Osteocyte (in vitro differentiated cells): ENCODE data around the gene GPR107. TPM values are rescaled to one million over a fixed set of nuclear protein-coding genes. Genes with fewer than 3 reads are reported as not detected.
A peak's percentile ranks its signal among the peaks of the same experiment; 100 is the strongest.

Source experiments
- DNase-seq: peaks from one replicate; pipeline ENCODE4 v3.0.0; 2021; ENCODE audit warnings: mixed read lengths; ENCODE audit not compliant: unreplicated experiment; ENCODE audit errors: extremely low spot score
- H3K27ac Mint-ChIP-seq: one replicate; pipeline ENCODE4 v1.8.0; 2021; ENCODE audit warnings: mild to moderate bottlenecking, mixed read lengths; ENCODE audit not compliant: unreplicated experiment
- H3K27me3 Mint-ChIP-seq: one replicate; pipeline ENCODE4 v1.8.0; 2021; ENCODE audit warnings: mixed read lengths; ENCODE audit not compliant: unreplicated experiment
- H3K36me3 Mint-ChIP-seq: one replicate; pipeline ENCODE4 v1.8.0; 2021; ENCODE audit warnings: mixed read lengths; ENCODE audit not compliant: unreplicated experiment
- H3K4me1 Mint-ChIP-seq: one replicate; pipeline ENCODE4 v1.8.0; 2021; ENCODE audit warnings: mixed read lengths; ENCODE audit not compliant: unreplicated experiment
- H3K4me3 Mint-ChIP-seq: one replicate; pipeline ENCODE4 v1.8.0; 2021; ENCODE audit warnings: mild to moderate bottlenecking, moderate library complexity, mixed read lengths; ENCODE audit not compliant: unreplicated experiment
- H3K9me3 Mint-ChIP-seq: one replicate; pipeline ENCODE4 v1.8.0; 2021; ENCODE audit warnings: mixed read lengths; ENCODE audit not compliant: unreplicated experiment
- total RNA-seq: library from RNA; stranded (reverse); gene quantifications from 2 replicates; pipeline ENCODE4 v1.2.1, GENCODE V29; 2021
- TF ChIP-seq, protein P1 (sequence below): fragments of 200-600 bp; sonication (generic); IDR thresholded peaks from 2 replicates; pipeline ENCODE4 v1.5.0; 2021; ENCODE audit warnings: antibody characterized with exemption, mild to moderate bottlenecking, moderate library complexity

GPR107 gene
- total RNA-seq, 1 donor from 2014 or later = 57.0 TPM

DNA sequence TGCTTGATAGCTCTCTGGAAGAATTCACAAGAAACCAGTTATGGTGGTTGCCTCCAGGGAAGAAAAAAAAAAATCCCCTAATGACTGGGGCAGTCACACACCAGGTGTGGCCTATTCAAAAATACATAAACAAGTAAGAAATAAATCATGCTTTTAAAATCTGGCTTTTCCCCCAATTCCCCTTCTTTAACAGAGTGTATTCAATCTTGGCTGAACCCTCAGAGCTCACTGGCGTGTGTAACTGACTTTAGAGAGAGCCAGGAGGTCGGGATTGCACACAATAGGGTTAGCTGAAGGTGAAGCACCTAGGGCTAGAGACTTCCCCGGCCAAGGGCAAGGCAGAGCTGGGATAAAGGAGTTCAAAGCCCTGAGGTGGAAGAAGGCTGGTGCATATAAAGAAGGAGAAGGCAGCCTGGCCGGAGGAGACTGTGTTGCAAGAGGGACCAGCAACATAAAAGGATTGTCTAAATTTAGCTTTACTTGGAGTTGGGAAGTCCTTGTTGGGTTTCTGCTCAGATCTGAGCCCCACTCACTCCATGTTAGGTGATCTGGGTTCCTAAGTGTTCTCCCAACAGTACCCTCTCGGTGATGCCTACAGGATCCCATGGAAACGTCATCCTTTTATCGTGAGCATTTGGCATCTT lies 30.4 kb upstream of the GPR107 start:
- peak overlapping the region; percentile 14 for H3K27ac Mint-ChIP-seq
- TF ChIP-seq, protein P1, sequence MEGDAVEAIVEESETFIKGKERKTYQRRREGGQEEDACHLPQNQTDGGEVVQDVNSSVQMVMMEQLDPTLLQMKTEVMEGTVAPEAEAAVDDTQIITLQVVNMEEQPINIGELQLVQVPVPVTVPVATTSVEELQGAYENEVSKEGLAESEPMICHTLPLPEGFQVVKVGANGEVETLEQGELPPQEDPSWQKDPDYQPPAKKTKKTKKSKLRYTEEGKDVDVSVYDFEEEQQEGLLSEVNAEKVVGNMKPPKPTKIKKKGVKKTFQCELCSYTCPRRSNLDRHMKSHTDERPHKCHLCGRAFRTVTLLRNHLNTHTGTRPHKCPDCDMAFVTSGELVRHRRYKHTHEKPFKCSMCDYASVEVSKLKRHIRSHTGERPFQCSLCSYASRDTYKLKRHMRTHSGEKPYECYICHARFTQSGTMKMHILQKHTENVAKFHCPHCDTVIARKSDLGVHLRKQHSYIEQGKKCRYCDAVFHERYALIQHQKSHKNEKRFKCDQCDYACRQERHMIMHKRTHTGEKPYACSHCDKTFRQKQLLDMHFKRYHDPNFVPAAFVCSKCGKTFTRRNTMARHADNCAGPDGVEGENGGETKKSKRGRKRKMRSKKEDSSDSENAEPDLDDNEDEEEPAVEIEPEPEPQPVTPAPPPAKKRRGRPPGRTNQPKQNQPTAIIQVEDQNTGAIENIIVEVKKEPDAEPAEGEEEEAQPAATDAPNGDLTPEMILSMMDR = no peak
- H3K4me3 Mint-ChIP-seq = no peak overlapping the region
- H3K27me3 Mint-ChIP-seq = no peaks in the 10 kb centered on the region
- H3K9me3 Mint-ChIP-seq = no peaks in the 10 kb centered on the region
- DNase-seq = no peak
- H3K36me3 Mint-ChIP-seq = peaks cover 9% of the 10 kb centered on the region
- peaks cover 38% of the 10 kb centered on the region for H3K4me1 Mint-ChIP-seq

DNA sequence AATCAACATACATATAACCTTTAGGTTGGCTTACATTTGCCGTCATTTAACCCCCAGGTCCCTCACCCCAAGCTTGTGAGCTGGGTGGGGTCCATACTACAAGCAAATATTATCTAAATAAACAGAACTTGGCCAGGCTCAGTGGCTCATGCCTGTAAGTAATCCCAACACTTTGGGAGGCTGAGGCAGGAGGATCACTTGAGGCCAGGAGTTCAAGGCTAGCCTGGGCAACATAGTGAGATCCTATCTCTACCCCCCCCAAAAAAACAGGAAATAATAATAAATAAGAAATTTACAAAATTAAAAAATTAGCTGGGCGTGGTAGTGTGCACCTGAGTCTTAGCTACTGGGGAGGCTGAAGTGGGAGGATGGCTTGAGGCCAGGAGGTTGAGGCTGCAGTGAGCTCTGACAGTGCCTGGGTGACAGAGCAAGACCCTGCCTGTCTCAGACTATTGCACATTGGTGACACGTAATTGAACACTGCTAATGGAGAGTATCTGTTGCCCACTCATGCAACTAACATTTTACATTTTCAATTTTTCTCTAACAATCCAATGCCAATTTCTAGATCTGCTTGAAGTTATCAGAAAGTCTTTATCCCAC lies 29.6 kb upstream of the GPR107 start:
- Mint-ChIP-seq H3K27ac (no peak overlapping the region), H3K9me3 (no peaks in the 10 kb centered on the region), H3K36me3 (peaks cover 9% of the 10 kb centered on the region), H3K4me1 (peaks cover 44% of the 10 kb centered on the region), H3K4me3 (no peak overlapping the region), H3K27me3 (no peaks in the 10 kb centered on the region)
- no peak for DNase-seq
- TF ChIP-seq, protein P1 = no peak

DNA sequence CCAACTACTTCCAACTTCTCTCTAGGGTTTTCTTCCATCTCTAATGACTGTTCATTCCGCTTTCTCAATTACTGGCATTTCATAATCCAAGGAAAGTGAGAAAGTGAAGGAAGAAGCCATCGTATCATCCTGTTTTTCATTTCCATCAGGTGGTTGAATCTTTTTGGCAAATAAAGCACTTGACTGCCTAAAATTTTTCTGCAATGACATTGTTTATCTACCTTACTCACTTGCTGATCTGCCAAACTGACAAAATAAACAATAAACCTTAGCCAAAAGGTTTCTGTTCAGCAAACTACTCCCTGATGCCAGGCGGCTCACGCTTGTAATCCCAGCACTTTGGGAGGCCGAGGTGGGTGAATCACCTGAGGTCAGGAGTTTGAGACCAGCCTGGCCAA lies 29.1 kb upstream of the GPR107 start:
- no peaks in the 10 kb centered on the region for H3K9me3 Mint-ChIP-seq
- H3K36me3 Mint-ChIP-seq = peaks cover 6% of the 10 kb centered on the region
- no peak overlapping the region for H3K27ac Mint-ChIP-seq
- TF ChIP-seq, protein P1 = no peak
- peaks cover 46% of the 10 kb centered on the region for H3K4me1 Mint-ChIP-seq
- no peak overlapping the region for H3K4me3 Mint-ChIP-seq
- no peak for DNase-seq
- no peaks in the 10 kb centered on the region for H3K27me3 Mint-ChIP-seq

DNA sequence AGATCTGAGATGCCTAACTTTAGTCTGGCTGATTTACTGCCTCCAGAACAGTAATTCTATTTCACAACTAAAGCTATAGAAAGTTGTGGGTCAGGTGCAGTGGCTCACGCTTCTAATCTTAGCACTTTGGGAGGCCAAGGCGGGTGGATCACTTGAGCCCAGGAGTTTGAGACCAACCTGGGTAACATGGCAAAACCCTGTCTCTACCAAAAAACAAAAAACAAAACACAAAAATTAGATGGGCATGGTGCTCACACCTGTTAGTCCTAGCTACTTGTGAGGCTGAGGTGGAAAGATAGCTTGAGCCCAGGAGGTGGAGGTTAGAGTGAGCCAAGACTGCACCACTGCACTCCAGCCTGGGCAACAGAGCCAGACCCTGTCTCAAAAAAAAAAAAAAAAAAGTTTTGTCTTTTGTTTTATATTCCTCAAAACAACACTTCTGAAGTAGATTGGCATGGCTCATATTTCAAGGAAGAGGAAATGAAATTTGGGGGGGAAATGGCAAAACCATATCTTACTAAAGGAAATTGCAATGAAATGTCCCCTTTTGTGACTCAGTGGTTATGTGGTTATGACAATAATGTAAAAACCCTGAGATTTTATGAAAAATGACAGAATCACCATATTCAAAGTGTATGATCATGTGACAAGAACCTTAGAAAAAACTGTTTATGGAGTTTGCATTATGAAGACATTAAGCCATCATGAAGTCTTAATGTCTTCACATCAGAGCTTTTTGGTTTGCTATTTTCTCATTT lies 26.9 kb upstream of the GPR107 start:
- TF ChIP-seq, protein P1 = no peak
- DNase-seq = no peak
- no peaks in the 10 kb centered on the region for H3K9me3 Mint-ChIP-seq
- H3K4me3 Mint-ChIP-seq = no peak overlapping the region
- no peak overlapping the region for H3K27ac Mint-ChIP-seq
- peaks cover 49% of the 10 kb centered on the region for H3K4me1 Mint-ChIP-seq
- H3K27me3 Mint-ChIP-seq = no peaks in the 10 kb centered on the region
- H3K36me3 Mint-ChIP-seq = peaks cover 6% of the 10 kb centered on the region
